ENCODE measurements around the gene GAA. TPM values are rescaled to one million over a fixed set of nuclear protein-coding genes. Genes with fewer than 3 reads are reported as not detected.

GAA gene
- total and polyA plus RNA-seq, 2 of the 4 experiments (the other 2 are of a cell fraction), result 2.2 to 14.8 TPM

DNA sequence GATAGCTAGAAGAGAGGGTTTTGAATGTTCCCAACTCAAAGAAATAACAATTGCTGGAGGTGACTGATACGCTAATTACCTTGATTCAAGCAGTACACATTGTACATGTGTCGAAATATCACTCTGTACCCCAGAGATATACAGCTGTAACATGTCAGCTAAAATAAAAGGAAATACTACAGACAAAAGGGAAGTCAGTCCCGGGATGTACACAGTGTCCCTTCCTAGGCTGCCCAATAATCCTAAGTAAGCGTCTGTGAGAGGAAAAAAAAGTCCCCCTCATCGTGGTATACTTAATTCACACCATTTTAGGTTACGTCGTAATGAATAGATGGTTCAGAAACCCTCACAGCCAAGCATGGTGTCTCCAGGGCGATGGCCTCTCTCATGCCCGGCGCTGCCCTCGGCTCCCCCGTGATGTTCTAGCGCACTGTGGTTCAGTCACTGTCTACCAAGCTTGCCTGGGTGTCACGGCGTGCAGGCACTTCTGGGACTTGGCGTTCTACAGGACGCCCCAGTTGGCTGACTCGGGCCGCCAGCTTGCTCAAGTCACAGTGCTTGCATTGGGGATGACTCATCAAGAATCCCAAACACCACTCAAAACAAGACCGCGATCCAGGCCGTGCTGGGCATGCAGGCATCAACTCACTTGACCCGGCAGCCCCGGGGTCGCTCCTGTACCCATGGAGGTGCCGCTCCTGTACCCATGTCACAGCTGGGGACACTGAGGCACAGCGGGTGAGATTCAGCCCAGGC lies 37.4 kb upstream of the GAA start:
- Histone ChIP-seq H2AK9ac (replicated peaks; ENCODE audit: low read depth, low read length, poor library complexity) (no peak overlapping the region), H3K36me3 (ENCODE audit: control insufficient read depth, insufficient read depth, low read length) (peaks cover under 1% of the 10 kb centered on the region; the same call in 1 of the 2 replicates), H3K4me1 (ENCODE audit: control insufficient read depth, insufficient read depth, low read length) (peaks cover 13% of the 10 kb centered on the region), H3K9me3 (ENCODE audit: control insufficient read depth, insufficient read depth, low read length) (no peaks in the 10 kb centered on the region), H2AK5ac (ENCODE audit: low read depth, low read length) (peak overlapping the region; percentile 66), H2BK5ac (ENCODE audit: low read depth, low read length, poor library complexity, severe bottlenecking) (peak overlapping the region; percentile 26), H4K20me1 (ENCODE audit: insufficient read depth, low read length) (no peaks in the 10 kb centered on the region), H2AFZ (replicated peaks; ENCODE audit: low read length, poor library complexity) (peak overlapping the region; percentile 74), H2BK20ac (ENCODE audit: low read depth, low read length) (no peak overlapping the region), H3K4ac (ENCODE audit: low read depth, low read length) (no peak overlapping the region; the same call in 1 of the 2 replicates), H3K18ac (ENCODE audit: low read depth, low read length) (0 out of 2 replicates have a peak overlapping the region, but pooled peaks have one; percentile 11), H3K9ac (ENCODE audit: low read depth, low read length) (no peak overlapping the region), H4K5ac (ENCODE audit: low read depth, low read length) (no peak overlapping the region), H3K14ac (replicated peaks; ENCODE audit: low read depth, low read length) (no peak overlapping the region), H3K4me2 (ENCODE audit: low read depth, low read length) (no peak overlapping the region), H2BK15ac (ENCODE audit: low read depth, low read length) (no peak overlapping the region), H3K27me3 (ENCODE audit: control insufficient read depth, insufficient read depth, low read length) (no peaks in the 10 kb centered on the region), H2BK120ac (ENCODE audit: low read depth, low read length) (no peak overlapping the region), H3K9me1 (ENCODE audit: insufficient read depth, low read length) (peaks cover 12% of the 10 kb centered on the region), H4K8ac (ENCODE audit: low read depth in 2 of 2, low read length in 2 of 2) (peak overlapping the region in 1 of 2 experiments; percentile 7; a peak in 2 of 4 replicates), H3K79me1 (ENCODE audit: low read depth in 1 of 2, low read length in 2 of 2) (no peaks in the 10 kb centered on the region), H3K23ac (ENCODE audit: low read depth, low read length) (no peak overlapping the region), H4K91ac (ENCODE audit: insufficient read depth, low read depth, low read length) (no peak overlapping the region), H3K27ac (ENCODE audit: insufficient read depth, low read length) (peak overlapping the region; percentile 24; the same call in 1 of the 2 replicates), H3K4me3 (ENCODE audit: insufficient read depth, low read depth, low read length) (no peak overlapping the region), H3K56ac (ENCODE audit: extremely low read depth, insufficient read depth, low read length) (no peak overlapping the region)
- peak; percentile 80 for DNase-seq
- BruUV-seq (replicated peaks), result no TSS peak
- dilution Hi-C loops (cut with HindIII; ENCODE audit: low sequenced_read_pairs, unreplicated experiment), result no loop called here
- intact Hi-C loops (cut with micrococcal nuclease), result no loop called here
- ChIA-PET CTCF (no interaction called here), POLR2A (ENCODE audit: unreplicated experiment) (no interaction called here)
- peak; percentile 60 for ATAC-seq (ENCODE audit: low read depth)
- in situ Hi-C loops (cut with MboI; ENCODE audit: low sequenced_read_pairs), result no loop called here
- TF ChIP-seq RFX5 (IDR thresholded peaks at IDR 0.05; ENCODE audit: low read depth, low read length) (no peak), CHD1 (IDR thresholded peaks at IDR 0.05; ENCODE audit: low read depth, low read length) (no peak), BHLHE40 (IDR thresholded peaks at IDR 0.05; ENCODE audit: low read depth, low read length) (peak; percentile 37; the same call in 1 of the 2 replicates), MAFK (IDR thresholded peaks at IDR 0.05; ENCODE audit: low read depth, low read length) (peak; percentile 21; the same call in 1 of the 2 replicates), CEBPB (IDR thresholded peaks at IDR 0.05; ENCODE audit: low read depth, low read length) (peak; percentile 63), FOS (IDR thresholded peaks at IDR 0.05; ENCODE audit: low read depth, low read length) (peak; percentile 91), NFE2L2 (IDR thresholded peaks at IDR 0.05; ENCODE audit: low read depth, low read length) (peak; percentile 81)
- WGBS, 2 experiments (ENCODE audit: extremely low coverage in 2 of 2, insufficient read length in 1 of 2), result 85% methylated on average over 17 of the region's 27 CpGs; no CpG with 5 or more reads in 1 of the 2 experiments
